HG02970 (cell line): ENCODE measurements around the gene SCD5.
A peak's percentile ranks its signal among the peaks of the same experiment; 100 is the strongest.
"Not testable (repeated sequence)": the region's sequence is repeated elsewhere in the genome, so short reads cannot be mapped to it uniquely, and the experiment has no call there.

Experiments used
- ATAC-seq: cut with Tn5 transposase; IDR thresholded peaks from one replicate; pipeline ENCODE4 v1.9.1; 2021; ENCODE audit warnings: mild to moderate bottlenecking, moderate library complexity, moderate number of reproducible peaks; ENCODE audit not compliant: unreplicated experiment, low FRiP score

Gene SCD5

DNA sequence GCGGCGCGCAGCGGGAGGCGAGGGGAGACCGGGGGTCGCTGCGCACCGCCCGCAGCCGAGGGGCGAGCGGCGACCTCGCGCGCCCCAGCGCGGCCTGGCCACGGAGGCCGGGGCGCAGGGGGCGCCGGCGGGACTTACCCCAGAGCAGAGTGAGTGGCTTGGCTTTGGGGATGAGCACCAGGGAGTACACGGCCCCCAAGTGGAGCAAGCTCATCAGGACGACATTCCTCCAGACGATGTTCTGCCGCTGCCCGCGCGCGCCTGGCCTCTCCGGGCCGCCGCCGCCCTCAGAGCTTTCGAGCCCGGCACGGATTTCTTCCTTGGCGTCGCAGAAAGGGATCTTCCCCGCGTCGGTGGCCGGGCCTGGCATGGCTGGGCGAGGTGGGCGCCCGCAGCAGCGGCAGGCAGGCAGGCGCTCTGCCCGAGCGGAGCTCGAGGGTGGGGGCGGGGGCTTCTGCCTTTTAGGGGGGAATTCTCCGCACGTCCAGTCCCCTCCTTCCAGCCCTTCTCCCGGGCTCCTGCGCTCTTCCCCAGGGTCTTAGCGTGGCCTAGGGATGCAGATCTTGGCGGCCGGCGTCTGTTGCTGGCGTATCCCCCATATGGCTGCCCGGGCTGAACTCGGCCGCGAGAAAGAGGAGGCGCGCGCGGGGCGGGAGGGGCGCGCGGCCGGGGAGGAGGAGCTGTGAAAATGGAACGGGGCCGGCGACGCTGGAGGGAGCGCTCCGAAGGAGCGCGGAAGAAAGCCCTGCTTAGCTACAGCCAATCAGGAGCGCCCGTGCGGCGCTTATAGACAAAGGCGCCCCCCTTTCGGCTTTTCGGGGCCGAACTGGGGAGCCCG, at the start of gene SCD5:
TSS of gene SCD5 (minus strand) at position 629 of the 838 bp plus-strand sequence. CDS start at position 370, 259 bp downstream.
- peak; percentile 70 for ATAC-seq

DNA sequence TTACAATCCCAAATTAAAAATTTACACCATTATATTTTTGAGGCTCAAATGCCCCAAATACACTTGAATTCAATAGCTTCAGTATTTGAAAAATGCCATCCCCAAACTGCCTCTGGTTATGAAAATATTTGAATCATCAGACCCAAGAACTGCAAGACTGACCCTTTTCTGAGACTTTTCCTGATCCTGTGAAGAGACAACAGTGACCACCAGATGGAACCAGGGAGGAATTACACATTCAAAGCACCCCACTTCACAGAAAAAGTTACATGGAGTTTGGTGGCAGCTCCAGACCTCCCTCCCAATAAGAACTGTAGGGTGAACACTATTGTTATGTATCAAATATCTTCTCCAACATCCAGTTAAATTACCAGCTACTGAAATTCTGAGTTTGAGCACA, 44.0 kb upstream of the SCD5 start:
- ATAC-seq: no peak

DNA sequence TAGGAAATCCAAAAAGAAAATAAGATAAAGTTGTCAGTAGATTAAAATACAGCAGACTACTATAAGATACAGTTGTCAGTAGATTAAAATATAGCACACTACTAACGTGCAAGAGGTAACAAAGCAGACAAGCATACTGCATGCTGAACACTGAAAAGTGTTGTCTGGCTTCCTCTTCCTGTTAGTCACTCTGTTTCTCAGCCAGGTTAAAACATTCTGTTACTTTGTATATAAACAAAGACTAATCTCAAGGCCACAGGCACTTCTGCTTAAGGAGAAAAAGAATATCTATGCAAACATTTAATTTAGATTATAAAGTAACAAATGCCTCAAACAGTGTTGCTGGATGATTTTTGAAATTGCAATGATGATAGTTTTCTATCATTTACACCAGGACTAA, 41.0 kb upstream of the SCD5 start:
- no peak for ATAC-seq

DNA sequence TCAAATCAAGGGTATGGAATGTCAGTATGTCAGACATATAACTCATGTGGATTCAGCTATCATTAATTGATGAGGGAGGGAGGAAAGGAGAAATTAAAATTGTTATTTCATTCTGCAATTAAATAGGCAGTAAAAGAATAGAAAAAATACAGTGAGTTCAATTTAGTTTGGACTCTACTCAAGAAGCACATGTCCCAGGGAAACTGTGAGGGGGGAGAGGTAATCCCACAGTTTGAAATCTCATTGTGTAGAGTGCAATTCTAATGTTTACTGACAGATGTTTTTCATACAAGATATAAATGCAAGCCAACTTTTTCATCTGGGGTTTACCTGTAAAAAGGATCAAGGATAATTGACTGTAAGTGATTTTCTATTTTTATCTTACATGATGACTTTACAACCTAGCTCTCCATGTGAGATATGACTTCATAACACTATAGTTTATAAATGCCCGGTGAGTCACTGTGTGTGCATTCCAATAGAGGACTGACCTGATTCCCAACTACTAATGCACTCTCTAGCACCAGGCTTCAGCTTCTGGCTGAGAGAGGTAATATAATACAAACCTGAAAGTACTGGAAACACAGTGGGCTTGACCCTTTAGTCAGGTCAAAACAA, 35.2 kb upstream of the SCD5 start:
- ATAC-seq: no peak

DNA sequence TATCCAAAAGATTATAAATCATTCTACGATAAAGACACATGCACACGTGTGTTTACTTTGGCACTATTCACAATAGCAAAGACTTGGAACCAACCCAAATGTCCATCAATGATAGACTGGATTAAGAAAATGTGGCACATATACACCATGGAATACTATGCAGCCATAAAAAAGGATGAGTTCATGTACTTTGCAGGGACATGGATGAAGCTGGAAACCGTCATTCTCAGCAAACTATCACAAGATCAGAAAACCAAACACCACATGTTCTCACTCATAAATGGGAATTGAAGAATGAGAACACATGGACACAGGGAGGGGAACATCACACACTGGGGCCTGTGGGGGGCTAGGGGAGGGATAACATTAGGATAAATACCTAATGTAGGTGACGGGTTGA, 34.5 kb upstream of the SCD5 start:
- ATAC-seq: not testable (repeated sequence)

DNA sequence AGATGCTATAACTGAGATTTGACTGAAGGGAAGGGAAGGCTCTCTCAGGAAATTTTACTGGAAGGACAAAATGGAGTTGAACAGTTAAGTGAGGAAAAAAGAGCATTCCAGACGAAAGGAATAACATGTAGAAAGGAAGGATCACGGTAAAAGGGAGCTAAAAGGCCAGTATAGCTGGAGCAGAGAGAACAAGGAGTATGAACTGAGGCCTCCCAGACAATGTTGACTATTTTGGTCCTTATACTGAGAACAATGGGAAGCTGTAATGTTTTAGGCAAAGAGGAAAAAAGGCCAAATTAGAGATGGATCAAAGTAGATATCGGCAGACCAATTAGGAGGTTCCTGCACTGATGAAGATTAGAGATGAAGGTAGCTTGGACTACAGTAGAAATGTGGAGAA, 26.8 kb upstream of the SCD5 start:
- ATAC-seq: no peak

DNA sequence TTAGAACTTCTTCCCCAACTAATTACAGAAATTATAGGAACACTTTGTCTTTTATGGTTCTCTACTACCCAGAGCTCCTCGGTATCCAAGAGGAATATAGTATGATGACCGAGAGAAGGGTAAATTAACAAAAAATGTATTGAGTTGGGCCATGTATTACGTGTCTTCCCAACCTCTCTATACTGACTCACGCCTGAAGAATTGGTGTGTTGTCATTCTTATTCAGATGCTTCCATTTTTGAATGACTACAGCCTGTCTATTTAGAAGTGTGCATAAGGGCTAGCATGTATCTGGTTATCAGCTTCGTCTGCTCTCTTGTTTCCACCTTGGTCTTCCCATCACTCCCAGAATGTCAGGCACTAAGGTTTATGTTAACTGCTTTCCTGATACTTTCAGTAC, 24.5 kb upstream of the SCD5 start:
- ATAC-seq: no peak

DNA sequence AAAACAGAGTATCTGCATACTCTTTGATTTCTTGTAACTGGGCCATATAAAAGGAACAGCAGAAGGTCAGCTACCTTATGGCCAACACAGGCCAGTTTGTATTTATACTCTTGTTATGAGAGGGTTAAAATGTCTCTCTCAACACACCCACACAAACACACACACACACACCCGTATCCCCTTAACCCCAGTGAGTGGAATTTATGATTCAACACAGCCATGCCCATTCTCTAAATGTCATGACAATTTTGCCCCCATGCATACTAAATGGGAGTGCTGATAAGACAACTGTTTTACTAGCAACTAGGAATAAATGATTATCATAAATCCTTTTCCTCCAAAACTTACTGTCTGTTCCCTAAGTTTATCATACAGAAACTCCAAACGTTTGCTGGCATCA, 22.1 kb upstream of the SCD5 start:
- no peak for ATAC-seq

DNA sequence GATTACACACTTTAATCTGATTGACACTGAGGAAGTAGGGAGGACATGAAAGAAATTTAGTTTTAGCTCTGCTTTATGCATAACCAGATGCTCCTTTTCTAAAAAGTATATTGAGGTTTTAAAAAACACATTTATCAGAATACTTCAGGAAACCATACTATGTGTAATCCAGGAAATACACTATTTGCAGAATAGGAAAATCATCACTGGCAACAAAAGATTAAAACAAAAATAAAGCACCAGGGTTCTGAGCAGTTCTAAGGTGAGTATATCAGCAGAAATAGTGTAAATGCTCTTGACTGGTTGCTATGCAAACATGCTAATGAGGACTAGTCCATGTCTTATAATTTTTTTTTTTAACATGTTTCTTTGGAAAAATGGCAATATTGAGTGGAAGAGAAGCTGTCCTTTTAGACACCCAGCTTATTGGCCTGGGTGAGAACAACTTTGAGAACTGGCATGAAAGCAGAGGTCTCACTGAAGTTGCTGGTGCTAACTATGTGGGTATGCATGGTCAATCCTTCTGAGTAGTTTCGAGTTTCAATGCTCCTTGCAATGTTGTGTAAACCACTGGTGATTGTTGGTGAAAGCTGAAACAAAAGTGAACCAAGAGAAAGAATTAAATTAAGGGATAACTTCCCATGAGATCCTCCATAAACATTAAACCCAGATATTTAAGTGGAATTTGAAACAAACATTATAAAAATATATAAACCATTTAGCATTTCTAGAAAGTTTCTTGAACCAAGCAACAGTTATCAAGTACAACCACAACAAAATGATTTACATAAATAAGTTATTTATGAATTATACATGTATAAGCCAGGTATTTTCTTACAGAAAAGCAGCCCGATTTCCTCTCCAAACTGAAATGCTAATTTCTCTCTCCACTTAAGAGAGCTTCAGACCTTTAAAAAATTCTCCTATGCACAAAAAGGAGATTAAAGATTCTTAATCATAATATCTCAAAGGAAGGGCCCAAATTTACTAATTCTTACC, 20.4 kb upstream of the SCD5 start:
- no peak for ATAC-seq

DNA sequence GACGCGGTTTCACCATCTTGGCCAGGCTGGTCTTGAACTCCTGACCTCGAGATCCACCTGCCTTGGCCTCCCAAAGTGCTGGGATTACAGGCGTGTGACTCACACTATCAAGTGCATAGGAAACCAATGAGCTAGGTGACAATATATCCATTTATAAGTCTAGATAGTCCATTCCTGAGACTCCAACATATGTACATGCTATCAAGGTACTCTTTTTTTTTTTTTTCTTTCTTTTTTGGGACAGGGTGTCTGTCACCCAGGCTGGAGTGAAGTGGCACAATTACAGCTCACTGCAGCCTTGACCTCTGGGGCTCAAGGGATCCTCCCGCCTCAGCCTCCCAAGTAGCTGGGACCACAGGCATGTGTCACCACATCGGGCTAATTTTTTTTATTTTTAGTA, 18.3 kb upstream of the SCD5 start:
- ATAC-seq: not testable (repeated sequence)

DNA sequence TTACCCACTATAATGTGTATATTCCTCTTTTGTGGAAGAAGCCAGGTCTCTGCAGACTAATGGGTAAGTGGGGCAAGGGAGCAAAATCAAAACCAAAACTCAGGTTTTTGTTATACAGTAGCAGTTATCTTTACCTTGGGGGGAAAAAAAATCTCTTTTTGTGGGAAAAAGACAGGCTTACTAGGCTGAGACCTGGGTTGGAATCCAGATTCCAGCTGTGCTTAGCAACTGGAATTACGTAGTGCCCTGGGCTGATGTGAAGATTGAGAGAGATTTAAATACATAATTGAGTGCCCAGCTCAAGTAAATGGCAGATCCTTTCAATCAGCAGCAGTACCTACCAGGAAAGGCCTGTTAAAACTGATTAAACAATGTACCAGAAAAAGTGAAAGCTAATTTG, 15.4 kb upstream of the SCD5 start:
- no peak for ATAC-seq

DNA sequence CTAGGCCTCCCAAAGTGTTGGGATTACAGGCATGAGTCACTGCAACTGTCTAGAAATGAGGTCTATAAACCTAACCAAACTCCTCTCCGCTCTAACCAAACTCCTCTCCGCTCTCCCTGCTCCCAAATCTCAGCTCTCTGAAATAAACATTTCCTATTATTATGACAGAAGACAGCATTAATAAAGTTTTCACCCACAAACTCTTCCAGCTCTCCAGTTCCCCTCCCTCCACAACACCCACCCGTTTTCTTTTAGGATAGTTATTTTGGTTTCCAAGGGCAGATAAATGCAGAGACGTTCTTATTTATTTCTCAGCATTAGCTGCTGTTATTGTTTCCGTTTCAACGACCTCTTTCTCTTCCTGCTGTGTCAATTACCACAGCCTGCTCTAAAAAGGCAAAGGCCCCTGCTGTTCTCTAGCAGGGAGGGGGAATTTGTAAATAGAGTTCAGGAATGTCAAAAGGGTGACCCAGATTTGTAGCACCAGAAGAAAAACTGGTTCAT, 13.3 kb upstream of the SCD5 start:
- no peak for ATAC-seq

DNA sequence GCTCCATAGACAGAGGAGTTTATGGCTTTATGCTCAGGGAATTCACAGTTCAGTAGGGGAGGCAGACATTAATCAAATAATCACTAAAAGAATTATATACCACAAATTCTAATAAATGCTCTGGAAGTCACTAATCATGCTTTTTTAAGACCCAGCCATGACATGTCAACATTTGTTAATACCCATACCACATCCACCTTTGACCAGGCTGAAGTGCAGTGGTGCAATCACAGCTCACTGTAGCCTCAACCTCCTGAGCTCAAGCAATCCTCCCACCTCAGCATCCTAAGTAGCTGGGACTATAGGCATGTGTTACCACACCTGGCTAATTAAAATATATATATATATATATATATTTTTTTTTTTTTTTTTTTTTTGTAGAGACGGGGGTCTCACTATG, 12.8 kb upstream of the SCD5 start:
- no peak for ATAC-seq

DNA sequence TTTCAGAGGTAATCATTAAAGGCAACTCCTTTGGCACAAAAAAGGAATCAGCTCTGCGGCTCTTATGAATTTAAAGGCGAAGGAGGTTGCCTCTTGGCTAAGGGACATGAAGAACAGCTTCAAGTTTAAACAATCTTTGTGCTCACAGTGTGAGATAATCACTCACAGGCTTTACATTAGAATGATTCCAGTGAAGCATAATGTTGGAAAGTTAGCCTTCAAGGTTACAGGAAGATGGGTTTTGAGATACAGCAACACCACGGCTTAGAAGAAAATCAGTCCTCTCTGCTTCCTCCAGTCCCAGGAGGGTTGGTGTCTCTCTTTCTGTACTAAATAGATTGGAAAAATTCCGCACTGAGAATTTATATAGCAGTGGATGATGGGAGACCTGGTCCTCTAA, 11.6 kb upstream of the SCD5 start:
- no peak for ATAC-seq

DNA sequence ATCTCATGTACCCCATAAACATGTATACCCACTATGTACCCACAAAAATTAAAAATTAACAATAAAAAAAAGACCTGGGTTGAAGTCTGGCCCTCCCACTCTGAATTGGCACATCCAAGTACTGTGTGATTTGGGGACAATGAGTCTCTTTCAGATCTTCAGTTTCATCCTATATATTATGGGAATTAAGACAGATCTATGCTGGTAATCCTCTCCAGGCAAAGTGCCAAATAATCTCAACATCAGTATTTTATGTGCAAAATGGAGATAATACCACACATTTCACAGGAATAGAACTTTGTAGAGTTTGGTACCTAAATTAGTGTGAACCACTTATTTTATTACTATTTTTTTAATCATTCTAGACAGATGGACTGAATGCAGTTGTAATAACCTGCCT, 11.0 kb upstream of the SCD5 start:
- ATAC-seq: no peak

DNA sequence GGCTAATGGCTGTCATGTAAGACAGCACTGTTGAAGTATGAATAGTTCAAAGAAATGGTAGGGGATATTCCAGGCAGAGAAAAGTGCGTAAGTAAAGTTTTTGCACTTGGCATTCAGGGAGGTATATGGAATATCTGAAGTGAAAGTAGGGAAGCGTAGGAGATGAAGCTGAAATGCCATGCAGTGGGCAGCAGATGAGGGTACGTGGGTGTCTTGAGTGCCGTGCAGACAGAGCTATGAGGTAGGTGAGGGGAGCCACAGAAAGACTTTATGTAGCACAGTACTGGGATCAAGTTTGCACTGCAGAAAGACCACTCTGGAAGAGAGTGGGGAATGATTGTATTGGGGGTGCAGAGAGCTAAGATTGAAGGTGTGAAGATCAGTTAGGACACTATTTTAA, 5.2 kb upstream of the SCD5 start:
- no peak for ATAC-seq

DNA sequence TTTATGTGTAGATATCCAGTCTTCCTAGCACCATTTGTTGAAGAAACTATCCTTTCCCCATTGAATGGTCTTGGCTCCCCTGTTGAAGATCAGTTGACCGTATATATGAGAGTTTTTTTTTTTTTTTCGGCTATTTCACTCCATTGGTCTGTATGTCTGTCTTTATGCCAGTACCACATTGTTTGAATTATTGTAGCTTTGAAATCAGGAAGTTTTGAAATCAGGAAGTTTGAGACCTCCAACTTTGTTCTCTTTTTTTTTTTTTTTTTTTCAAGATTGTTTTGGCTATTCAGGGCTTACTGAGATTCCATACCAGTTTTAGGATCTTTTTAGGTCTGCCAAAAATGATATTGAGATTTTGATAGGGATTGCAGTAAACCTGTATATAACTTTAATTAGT, 4.3 kb upstream of the SCD5 start:
- no peak for ATAC-seq

DNA sequence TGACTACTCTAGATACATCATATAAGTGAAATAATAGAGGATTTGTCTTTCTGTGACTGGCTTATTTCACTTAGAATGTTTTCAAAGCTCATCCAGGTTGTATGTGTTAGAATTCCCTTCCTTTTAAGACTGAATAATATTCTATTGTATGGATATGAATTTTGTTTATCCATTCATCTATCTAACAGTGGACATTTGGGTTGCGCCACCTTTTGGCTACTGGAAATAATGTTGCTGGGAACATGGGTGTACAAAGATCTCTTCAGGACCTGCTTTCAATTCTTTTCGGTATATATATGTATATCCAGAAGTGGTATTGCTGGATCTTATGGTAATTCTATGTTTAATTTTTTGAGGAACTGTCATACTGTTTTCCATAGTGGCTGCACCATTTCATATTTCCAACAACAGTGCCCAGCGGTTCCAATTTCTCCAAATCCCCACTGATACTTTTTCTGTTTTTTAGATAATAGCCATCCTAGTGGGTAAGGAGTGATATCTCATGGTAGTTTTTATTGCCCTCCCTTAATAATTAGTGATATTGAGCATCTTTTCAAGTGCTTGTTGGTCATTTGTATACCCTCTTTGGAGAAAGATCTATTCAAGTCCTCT, 3.4 kb upstream of the SCD5 start:
- ATAC-seq: no peak

DNA sequence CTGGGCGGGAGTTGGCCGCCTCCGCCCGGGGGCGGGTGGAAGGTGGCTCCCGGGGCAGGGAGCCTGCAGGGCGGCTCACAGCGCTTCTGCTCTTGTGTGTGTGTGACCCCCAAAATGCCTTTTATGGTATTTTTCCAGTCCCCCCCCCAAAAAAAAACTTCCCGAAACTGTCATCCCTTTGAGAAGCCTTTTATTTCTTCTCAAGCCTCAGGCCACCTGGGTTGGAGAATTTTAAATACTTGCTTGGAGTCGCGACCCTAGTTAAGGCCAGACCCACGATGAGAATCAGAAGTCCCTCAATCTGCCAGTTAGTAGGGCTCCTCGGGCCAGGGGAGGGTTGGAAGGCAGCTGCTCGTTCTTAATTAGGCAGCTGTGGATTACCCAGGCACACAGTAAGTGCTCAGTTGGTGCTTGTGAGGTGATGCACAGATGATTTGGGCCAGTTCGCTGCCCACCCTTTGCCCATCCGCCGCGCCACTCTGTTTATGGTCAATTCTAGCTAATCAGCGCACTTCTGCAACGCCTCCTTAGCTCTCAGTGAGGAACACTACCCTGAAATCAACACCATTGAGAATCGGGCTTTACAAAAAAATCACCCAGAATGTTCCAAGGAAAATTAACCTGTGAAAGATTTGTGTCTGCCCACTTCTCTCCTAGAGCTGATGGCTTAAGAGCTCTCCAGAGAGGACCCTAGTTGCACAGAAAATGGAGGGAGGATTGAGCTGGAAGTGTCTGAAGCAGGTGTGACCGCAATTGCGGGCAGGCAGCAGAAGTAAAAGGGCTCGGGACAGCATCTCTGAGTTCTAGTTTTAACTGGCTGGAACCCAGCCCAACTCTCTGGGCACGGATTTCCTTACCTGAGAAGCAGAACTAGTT, 648 bp upstream of the SCD5 start:
- ATAC-seq: no peak
